H9 (cell line): Measurements from ENCODE around the gene SSUH2. TPM values are rescaled to one million over a fixed set of nuclear protein-coding genes. Genes with fewer than 3 reads are reported as not detected.

ENCODE experiments used
- DNase-seq: peaks from one replicate; pipeline ENCODE4 v3.0.0-alpha.2; 2017
- H2AFZ ChIP-seq: one replicate; pipeline ENCODE4 v1.6.1; 2013; ENCODE audit warnings: mild to moderate bottlenecking, low read length, control low read depth, moderate library complexity
- H2AK5ac ChIP-seq: 2 replicates; pipeline ENCODE4 v1.6.1; 2013; ENCODE audit warnings: low read length, control low read depth, mixed read lengths; ENCODE audit not compliant: insufficient read length
- H2BK120ac ChIP-seq: one replicate; pipeline ENCODE4 v1.6.1; 2013; ENCODE audit warnings: low read depth, mild to moderate bottlenecking, low read length, control low read depth, inconsistent platforms; ENCODE audit not compliant: poor library complexity, severe bottlenecking
- H2BK12ac ChIP-seq: 2 replicates; pipeline ENCODE4 v1.6.1; 2013; ENCODE audit warnings: low read length, control low read depth, mixed read lengths, low read depth; ENCODE audit not compliant: insufficient read length
- H2BK15ac ChIP-seq: 2 replicates; pipeline ENCODE4 v1.6.1; 2013; ENCODE audit warnings: low read depth, low read length, control low read depth
- H2BK20ac ChIP-seq: one replicate; pipeline ENCODE4 v1.6.1; 2013; ENCODE audit warnings: low read depth, mild to moderate bottlenecking, low read length, control low read depth, inconsistent platforms; ENCODE audit not compliant: poor library complexity, severe bottlenecking
- H2BK5ac ChIP-seq: 2 replicates; pipeline ENCODE4 v1.6.1; 2013; ENCODE audit warnings: low read length, control low read depth, mixed read lengths; ENCODE audit not compliant: insufficient read length
- H3K14ac ChIP-seq: 2 replicates; pipeline ENCODE4 v1.6.1; 2013; ENCODE audit warnings: low read length, control low read depth; ENCODE audit not compliant: insufficient read depth
- H3K18ac ChIP-seq: 2 replicates; pipeline ENCODE4 v1.6.1; 2013; ENCODE audit warnings: low read depth, mild to moderate bottlenecking, mixed read lengths, low read length, control low read depth; ENCODE audit not compliant: insufficient read length
- H3K23ac ChIP-seq: 2 replicates; pipeline ENCODE4 v1.6.1; 2013; ENCODE audit warnings: low read length, control low read depth, mixed read lengths, low read depth; ENCODE audit not compliant: insufficient read length
- H3K23me2 ChIP-seq: 2 replicates; pipeline ENCODE4 v1.6.1; 2013; ENCODE audit warnings: low read depth, mild to moderate bottlenecking, mixed read lengths, low read length, control low read depth; ENCODE audit not compliant: insufficient read length, poor library complexity, severe bottlenecking
- H3K27ac ChIP-seq: 2 replicates; pipeline ENCODE4 v1.5.1; 2013; ENCODE audit warnings: low read length, control low read depth, mixed read lengths, low read depth; ENCODE audit not compliant: insufficient read length
- H3K27me3 ChIP-seq: 2 replicates; pipeline ENCODE4 v1.6.1; 2013; ENCODE audit warnings: low read length, control low read depth, inconsistent platforms; ENCODE audit not compliant: insufficient read depth
- H3K4ac ChIP-seq: 2 replicates; pipeline ENCODE4 v1.6.1; 2013; ENCODE audit warnings: low read depth, mild to moderate bottlenecking, control low read depth, inconsistent platforms, low read length, moderate library complexity
- H3K4me1 ChIP-seq: 2 replicates; pipeline ENCODE4 v1.6.1; 2013; ENCODE audit warnings: low read length, control low read depth, inconsistent platforms; ENCODE audit not compliant: insufficient read depth
- H3K4me2 ChIP-seq: 2 replicates; pipeline ENCODE4 v1.6.1; 2013; ENCODE audit warnings: low read length, control low read depth, mixed read lengths; ENCODE audit not compliant: insufficient read length, insufficient read depth
- H3K56ac ChIP-seq: 2 replicates; pipeline ENCODE4 v1.6.1; 2013; ENCODE audit warnings: low read depth, mild to moderate bottlenecking, mixed read lengths, low read length, control low read depth; ENCODE audit not compliant: insufficient read length
- H3K79me1 ChIP-seq: 2 replicates; pipeline ENCODE4 v1.6.1; 2013; ENCODE audit warnings: low read depth, mild to moderate bottlenecking, moderate library complexity, low read length, control low read depth, inconsistent platforms; ENCODE audit not compliant: insufficient read depth, poor library complexity, severe bottlenecking
- H3K79me2 ChIP-seq: 2 replicates; pipeline ENCODE4 v1.6.1; 2013; ENCODE audit warnings: low read length, control low read depth, inconsistent platforms; ENCODE audit not compliant: insufficient read depth
- H3K9ac ChIP-seq: 2 replicates; pipeline ENCODE4 v1.6.1; 2013; ENCODE audit warnings: low read length, control low read depth, mixed read lengths; ENCODE audit not compliant: insufficient read length; ENCODE audit errors: extremely low read depth
- H3K9me3 ChIP-seq: one replicate; pipeline ENCODE4 v1.6.1; 2013; ENCODE audit warnings: low read depth, low read length, inconsistent platforms; ENCODE audit not compliant: control insufficient read depth
- H3T11ph ChIP-seq: one replicate; pipeline ENCODE4 v1.6.1; 2013; ENCODE audit warnings: mild to moderate bottlenecking, low read length, control low read depth, inconsistent platforms
- H4K20me1 ChIP-seq: one replicate; pipeline ENCODE4 v1.6.1; 2013; ENCODE audit not compliant: control insufficient read depth, insufficient read length, insufficient read depth
- H4K5ac ChIP-seq: 2 replicates; pipeline ENCODE4 v1.6.1; 2013; ENCODE audit warnings: low read depth, mild to moderate bottlenecking, mixed read lengths, low read length, control low read depth; ENCODE audit not compliant: insufficient read length
- H4K8ac ChIP-seq: replicated peaks from 2 replicates; pipeline ENCODE4 v1.6.1; 2013; ENCODE audit warnings: low read length, control low read depth, mixed read lengths, low read depth; ENCODE audit not compliant: insufficient read length
- H4K91ac ChIP-seq: 2 replicates; pipeline ENCODE4 v1.6.1; 2013; ENCODE audit warnings: low read depth, mild to moderate bottlenecking, moderate library complexity, mixed read lengths, low read length, control low read depth; ENCODE audit not compliant: insufficient read length
- H3K27ac Mint-ChIP-seq, 3 experiments: 2 replicates in 2 of 3; 3 replicates in 1 of 3; pipeline ENCODE4 v1.8.0; 2020 to 2021; ENCODE audit warnings: mixed read lengths in 3 of 3, mild to moderate bottlenecking in 1 of 3, moderate library complexity in 1 of 3
- H3K27me3 Mint-ChIP-seq: 2 replicates; pipeline ENCODE4 v1.8.0; 2021; ENCODE audit warnings: low read depth, mild to moderate bottlenecking, moderate library complexity, mixed read lengths
- H3K36me3 Mint-ChIP-seq, 3 experiments: 2 replicates in 2 of 3; 3 replicates in 1 of 3; pipeline ENCODE4 v1.8.0; 2020 to 2021; ENCODE audit warnings: low read depth in 3 of 3, mixed read lengths in 3 of 3; ENCODE audit not compliant: insufficient read depth in 1 of 3
- H3K4me1 Mint-ChIP-seq, 2 experiments: 2 replicates each; pipeline ENCODE4 v1.8.0; 2020; ENCODE audit warnings: mixed read lengths in 2 of 2
- H3K4me3 Mint-ChIP-seq, 2 experiments: 2 replicates in 1 of 2; 3 replicates in 1 of 2; pipeline ENCODE4 v1.8.0; 2020 to 2021; ENCODE audit warnings: mild to moderate bottlenecking in 2 of 2, mixed read lengths in 2 of 2, moderate library complexity in 1 of 2
- H3K9me3 Mint-ChIP-seq, 2 experiments: 2 replicates in 1 of 2; 3 replicates in 1 of 2; pipeline ENCODE4 v1.8.0; 2020; ENCODE audit warnings: mild to moderate bottlenecking in 2 of 2, mixed read lengths in 2 of 2, moderate library complexity in 1 of 2
- WGBS: extraction: QIAGEN DNeasy Blood & Tissue Kit; methylation state at CpG from one replicate; pipeline ENCODE4 v1.1.7; 2013; ENCODE audit warnings: missing lambda C conversion rate, low lambda C conversion rate, mixed read lengths; ENCODE audit not compliant: insufficient read length; ENCODE audit errors: extremely low coverage; 5-methylcytosine and 5-hydroxymethylcytosine counted together
- total RNA-seq: library from RNA; stranded (reverse); gene quantifications from 2 replicates; pipeline ENCODE4 v1.2.1, GENCODE V29; 2021
- TF ChIP-seq, protein P1 (sequence below): fragments of 200-600 bp; sonication (generic); conservative IDR thresholded peaks from 3 replicates; pipeline ENCODE4 v1.8.0; 2021; ENCODE audit warnings: antibody characterized with exemption, mild to moderate bottlenecking

The SSUH2 gene
- total RNA-seq, 1 experiment from 2014 or later = 0.61 TPM

DNA sequence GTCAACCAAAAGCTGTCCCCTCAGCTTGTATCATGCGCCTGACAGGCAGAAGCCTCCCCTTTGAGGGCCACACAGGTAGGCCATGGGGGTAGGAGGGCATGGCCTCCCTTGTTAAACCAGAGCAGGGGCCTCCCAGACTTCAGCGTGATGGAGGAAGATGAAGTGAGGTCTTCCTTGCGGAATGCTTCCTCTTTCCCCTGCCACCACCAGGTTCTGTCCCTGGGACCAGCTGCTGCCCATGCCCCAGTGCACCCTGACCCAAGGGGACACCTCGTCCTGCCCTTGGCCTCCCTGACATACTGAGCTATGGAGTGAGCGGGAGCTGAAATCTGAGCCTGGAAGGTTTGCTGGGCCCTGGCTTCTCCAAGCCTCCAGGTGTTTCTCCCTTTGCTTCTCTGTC is 26.7 kb downstream of the SSUH2 start:
- Mint-ChIP-seq H3K4me3 (no peak overlapping the region), H3K27ac (no peak overlapping the region), H3K27me3 (no peaks in the 10 kb centered on the region; the same call in none of the 2 replicates), H3K9me3 (peaks cover 5 to 6% of the 10 kb centered on the region in 2 experiments), H3K36me3 (no peaks in the 10 kb centered on the region; a peak in 1 of 7 replicates), H3K4me1 (peaks cover 5 to 6% of the 10 kb centered on the region in 2 experiments)
- H2BK20ac ChIP-seq = no peak overlapping the region
- WGBS = no CpG with 5 or more reads among the region's 5 CpGs
- H3K79me1 ChIP-seq = no peaks in the 10 kb centered on the region
- DNase-seq = no peak
- no peaks in the 10 kb centered on the region for H3K9me3 ChIP-seq
- H3K23me2 ChIP-seq = no peaks in the 10 kb centered on the region
- no peak overlapping the region for H3K4ac ChIP-seq
- no peaks in the 10 kb centered on the region for H3K4me1 ChIP-seq
- no peak overlapping the region for H3K23ac ChIP-seq
- H3K27ac ChIP-seq = no peak overlapping the region
- H2AFZ ChIP-seq = no peak overlapping the region
- H2BK12ac ChIP-seq = no peak overlapping the region
- no peak overlapping the region for H2BK120ac ChIP-seq
- no peaks in the 10 kb centered on the region for H3K27me3 ChIP-seq
- H2AK5ac ChIP-seq = no peak overlapping the region
- H3K4me2 ChIP-seq = no peak overlapping the region
- no peak overlapping the region for H3K9ac ChIP-seq
- no peak overlapping the region for H3K14ac ChIP-seq
- TF ChIP-seq, protein P1, sequence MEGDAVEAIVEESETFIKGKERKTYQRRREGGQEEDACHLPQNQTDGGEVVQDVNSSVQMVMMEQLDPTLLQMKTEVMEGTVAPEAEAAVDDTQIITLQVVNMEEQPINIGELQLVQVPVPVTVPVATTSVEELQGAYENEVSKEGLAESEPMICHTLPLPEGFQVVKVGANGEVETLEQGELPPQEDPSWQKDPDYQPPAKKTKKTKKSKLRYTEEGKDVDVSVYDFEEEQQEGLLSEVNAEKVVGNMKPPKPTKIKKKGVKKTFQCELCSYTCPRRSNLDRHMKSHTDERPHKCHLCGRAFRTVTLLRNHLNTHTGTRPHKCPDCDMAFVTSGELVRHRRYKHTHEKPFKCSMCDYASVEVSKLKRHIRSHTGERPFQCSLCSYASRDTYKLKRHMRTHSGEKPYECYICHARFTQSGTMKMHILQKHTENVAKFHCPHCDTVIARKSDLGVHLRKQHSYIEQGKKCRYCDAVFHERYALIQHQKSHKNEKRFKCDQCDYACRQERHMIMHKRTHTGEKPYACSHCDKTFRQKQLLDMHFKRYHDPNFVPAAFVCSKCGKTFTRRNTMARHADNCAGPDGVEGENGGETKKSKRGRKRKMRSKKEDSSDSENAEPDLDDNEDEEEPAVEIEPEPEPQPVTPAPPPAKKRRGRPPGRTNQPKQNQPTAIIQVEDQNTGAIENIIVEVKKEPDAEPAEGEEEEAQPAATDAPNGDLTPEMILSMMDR = no peak
- no peak overlapping the region for H2BK15ac ChIP-seq
- H4K91ac ChIP-seq = no peak overlapping the region
- no peaks in the 10 kb centered on the region for H4K20me1 ChIP-seq
- H3K56ac ChIP-seq = no peak overlapping the region
- no peak overlapping the region for H2BK5ac ChIP-seq
- H3T11ph ChIP-seq = no peak overlapping the region
- no peaks in the 10 kb centered on the region for H3K79me2 ChIP-seq
- H4K5ac ChIP-seq = no peak overlapping the region
- no peak overlapping the region for H3K18ac ChIP-seq
- H4K8ac ChIP-seq = no peak overlapping the region
